H1 (cell line): ENCODE measurements around the gene AOAH. TPM values are rescaled to one million over a fixed set of nuclear protein-coding genes. Genes with fewer than 3 reads are reported as not detected.

Source experiments
- BRCA1 ChIP-seq: IDR thresholded peaks from 2 replicates; pipeline ENCODE4 v1.6.1; 2012; ENCODE audit warnings: low read depth, low read length, improper control_type of control experiment
- CBX8 ChIP-seq: fragments of 300-800, 300-1000 bp; sonication (generic); IDR thresholded peaks from 2 replicates; pipeline ENCODE4 v1.7.1; 2016; ENCODE audit warnings: low read depth, low read length, borderline replicate concordance
- CEBPB ChIP-seq: IDR thresholded peaks from 2 replicates; pipeline ENCODE4 v1.6.1; 2012; ENCODE audit warnings: low read depth, low read length
- KDM1A ChIP-seq: fragments of 200-600, 300-600 bp; sonication (generic); IDR thresholded peaks from 2 replicates; pipeline ENCODE4 v1.7.1; 2016; ENCODE audit warnings: mild to moderate bottlenecking, low read length, borderline replicate concordance
- SIRT6 ChIP-seq: IDR thresholded peaks from one replicate; pipeline ENCODE4 v1.7.1; 2012; ENCODE audit warnings: low read length, inconsistent platforms
- SRF ChIP-seq: IDR thresholded peaks from 2 replicates; pipeline ENCODE4 v1.6.1; 2011; ENCODE audit warnings: mild to moderate bottlenecking, low read depth, low read length, moderate library complexity
- polyA plus RNA-seq, 7 experiments: library from polyadenylated mRNA; depleted of rRNA in 3 of 7; stranded (reverse) in 5 of 7; unstranded in 2 of 7; fragments of >200 nt in 5 of 7; fragments of 200-250 nt in 2 of 7; gene quantifications; 1 replicate in 5 of 7; 2 replicates in 1 of 7; 4 replicates in 1 of 7; pipeline versions ENCODE4 v1.2.1 to v1.2.3, GENCODE V29; 2011 to 2013; ENCODE audit warnings: missing spikeins in 2 of 7, mixed read lengths in 2 of 7
- total RNA-seq: library from RNA; stranded (reverse); fragmentation: NEBNext Ultra II Directional; extraction: Animal tissue kit (Norgen Biotek cat#: 25700); gene quantifications from 2 replicates; pipeline ENCODE4 v1.2.1, GENCODE V29; 2021

Gene AOAH
- total and polyA plus RNA-seq, 2 of the 8 experiments (the other 6 are each of a cell fraction or from before 2014, with no cell fraction given), result 0.08 TPM; not detected in 1

GRCh38 chr7:36570528-36571189 is 153.6 kb downstream of the AOAH start (continued):
- TF ChIP-seq CBX8 (no peak), SRF (no peak), BRCA1 (no peak), SIRT6 (no peak), CEBPB (no peak), KDM1A (no peak)
- TF ChIP-seq, all 59 proteins: peak for 0
